T-helper 22 cell (primary cell): ENCODE data around the gene PCDHGA9.
"Not testable (repeated sequence)": the region's sequence is repeated elsewhere in the genome, so short reads cannot be mapped to it uniquely, and the experiment has no call there.

ENCODE experiments used
- DNase-seq: peaks from one replicate; pipeline ENCODE4 v3.0.0-alpha.2; 2020; ENCODE audit warnings: low read depth

Gene PCDHGA9

GRCh38 chr5:141402553-141403243 is at the start of gene PCDHGA9:
PCDHGA9 (plus strand) TSS chr5:141402778; CDS start chr5:141402953, 175 bp downstream.
- DNase-seq = no peak

GRCh38 chr5:141354900-141355469 is 47.6 kb upstream of the PCDHGA9 start, which contains the start of gene PCDHGA4:
PCDHGA4 (plus strand) TSS chr5:141355021; CDS start chr5:141355108, 87 bp downstream.
- no peak for DNase-seq

- no peak for DNase-seq
Measured at GRCh38 chr5:141355641-141356040, 46.9 kb upstream of the PCDHGA9 start.

- DNase-seq = no peak
Measured at GRCh38 chr5:141356133-141356532, 46.4 kb upstream of the PCDHGA9 start.

- DNase-seq = no peak
Measured at GRCh38 chr5:141356950-141357349, 45.6 kb upstream of the PCDHGA9 start.

GRCh38 chr5:141359790-141360426 is 42.7 kb upstream of the PCDHGA9 start, which contains the start of gene PCDHGB2:
PCDHGB2 (plus strand) TSS chr5:141359994; CDS start chr5:141360136, 142 bp downstream.
- no peak for DNase-seq

GRCh38 chr5:141360685-141361084 is 41.9 kb upstream of the PCDHGA9 start:
- no peak for DNase-seq

- DNase-seq = no peak
Measured at GRCh38 chr5:141362719-141363118, 39.9 kb upstream of the PCDHGA9 start.

- no peak for DNase-seq
Measured at GRCh38 chr5:141363952-141364660, 38.5 kb upstream of the PCDHGA9 start, which contains the start of gene PCDHGA5. PCDHGA5 (plus strand) TSS chr5:141364162; CDS start chr5:141364331, 169 bp downstream.

- no peak for DNase-seq
Measured at GRCh38 chr5:141366016-141366896, 36.3 kb upstream of the PCDHGA9 start.

- no peak for DNase-seq
Measured at GRCh38 chr5:141369994-141370848, 32.4 kb upstream of the PCDHGA9 start, which contains the start of gene PCDHGB3. PCDHGB3 (plus strand) TSS chr5:141370242; CDS start chr5:141370395, 153 bp downstream.

- no peak for DNase-seq
Measured at GRCh38 chr5:141371572-141372475, 30.8 kb upstream of the PCDHGA9 start.

GRCh38 chr5:141373673-141374317 is 28.8 kb upstream of the PCDHGA9 start, which contains the start of gene PCDHGA6:
PCDHGA6 (plus strand) TSS chr5:141373891; CDS start chr5:141374084, 193 bp downstream.
- no peak for DNase-seq

- DNase-seq = no peak
Measured at GRCh38 chr5:141374627-141375026, 28.0 kb upstream of the PCDHGA9 start.

GRCh38 chr5:141375444-141376155 is 27.0 kb upstream of the PCDHGA9 start:
- not testable (repeated sequence) for DNase-seq

- DNase-seq = no peak
Measured at GRCh38 chr5:141382469-141383294, 19.9 kb upstream of the PCDHGA9 start, which contains the start of gene PCDHGA7. PCDHGA7 (plus strand) TSS chr5:141382742; CDS start chr5:141382900, 158 bp downstream.

- DNase-seq = no peak
Measured at GRCh38 chr5:141383345-141383744, 19.2 kb upstream of the PCDHGA9 start.
